ENCODE data around the gene DLX1. TPM values are rescaled to one million over a fixed set of nuclear protein-coding genes. Genes with fewer than 3 reads are reported as not detected.
"Not testable (repeated sequence)": the region's sequence is repeated elsewhere in the genome, so short reads cannot be mapped to it uniquely, and the experiment has no call there.

DLX1 gene
- under 1 TPM in 4 of 5 donors, not detected in 1; 0.16 to 0.34 (median 0.26) TPM for polyA plus RNA-seq (ENCODE audit: insufficient read depth in 1 of 5, insufficient read length in 5 of 5, low replicate concordance in 1 of 5)
- long read RNA-seq, donor 1 = 0 reads
- long read RNA-seq, donor 2 = 0 reads
- long read RNA-seq, donor 3 = 0 reads
- long read RNA-seq, donor 4 = 0 reads
- long read RNA-seq, donor 5 = 0 reads
- long read RNA-seq, donor 6 = 0 reads
- long read RNA-seq, donor 7 = 0 reads
- long read RNA-seq, donor 8 = 0 reads

DNA sequence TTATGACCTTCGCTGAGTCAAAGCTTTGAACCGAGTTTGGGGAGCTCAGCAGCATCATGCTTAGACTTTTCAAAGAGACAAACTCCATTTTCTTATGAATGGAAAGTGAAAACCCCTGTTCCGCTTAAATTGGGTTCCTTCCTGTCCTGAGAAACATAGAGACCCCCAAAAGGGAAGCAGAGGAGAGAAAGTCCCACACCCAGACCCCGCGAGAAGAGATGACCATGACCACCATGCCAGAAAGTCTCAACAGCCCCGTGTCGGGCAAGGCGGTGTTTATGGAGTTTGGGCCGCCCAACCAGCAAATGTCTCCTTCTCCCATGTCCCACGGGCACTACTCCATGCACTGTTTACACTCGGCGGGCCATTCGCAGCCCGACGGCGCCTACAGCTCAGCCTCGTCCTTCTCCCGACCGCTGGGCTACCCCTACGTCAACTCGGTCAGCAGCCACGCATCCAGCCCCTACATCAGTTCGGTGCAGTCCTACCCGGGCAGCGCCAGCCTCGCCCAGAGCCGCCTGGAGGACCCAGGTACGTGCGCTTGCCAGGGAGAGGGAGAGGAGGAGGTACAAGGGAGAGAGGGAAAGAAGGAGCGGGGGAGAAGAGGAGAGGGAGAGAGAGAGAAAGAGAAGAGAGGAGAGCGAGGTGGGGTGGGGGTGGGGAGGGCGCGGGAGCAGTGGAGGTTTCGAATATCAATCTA is at the start of gene DLX1:
Gene DLX1, plus strand, starts transcription at position 48 of the 700 bp plus-strand sequence. Its CDS starts 171 bp downstream, at position 219.
- no peak for DNase-seq

- DNase-seq = no peak
Observed at GRCh38 chr2:172038121-172038520, 47.2 kb upstream of the DLX1 start.

DNA sequence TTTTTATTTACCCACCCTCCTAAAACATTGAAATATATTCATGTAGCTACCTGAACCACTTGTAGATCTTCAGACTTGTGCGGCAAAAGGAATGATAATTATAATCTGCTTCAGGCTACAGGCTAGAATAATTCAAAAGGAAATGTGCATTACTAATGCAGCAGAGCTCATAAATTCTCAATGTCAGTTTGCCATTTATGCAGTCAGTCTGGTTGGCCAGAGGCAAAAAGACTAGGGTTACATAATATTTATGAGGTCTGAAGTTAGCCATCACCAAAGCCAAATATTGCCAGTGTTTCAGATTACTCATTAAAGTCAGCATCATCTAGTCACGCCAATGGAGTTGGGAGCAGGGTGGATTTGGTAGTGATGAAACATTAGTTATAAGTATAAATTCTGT is 46.7 kb upstream of the DLX1 start:
- no peak for DNase-seq

DNA sequence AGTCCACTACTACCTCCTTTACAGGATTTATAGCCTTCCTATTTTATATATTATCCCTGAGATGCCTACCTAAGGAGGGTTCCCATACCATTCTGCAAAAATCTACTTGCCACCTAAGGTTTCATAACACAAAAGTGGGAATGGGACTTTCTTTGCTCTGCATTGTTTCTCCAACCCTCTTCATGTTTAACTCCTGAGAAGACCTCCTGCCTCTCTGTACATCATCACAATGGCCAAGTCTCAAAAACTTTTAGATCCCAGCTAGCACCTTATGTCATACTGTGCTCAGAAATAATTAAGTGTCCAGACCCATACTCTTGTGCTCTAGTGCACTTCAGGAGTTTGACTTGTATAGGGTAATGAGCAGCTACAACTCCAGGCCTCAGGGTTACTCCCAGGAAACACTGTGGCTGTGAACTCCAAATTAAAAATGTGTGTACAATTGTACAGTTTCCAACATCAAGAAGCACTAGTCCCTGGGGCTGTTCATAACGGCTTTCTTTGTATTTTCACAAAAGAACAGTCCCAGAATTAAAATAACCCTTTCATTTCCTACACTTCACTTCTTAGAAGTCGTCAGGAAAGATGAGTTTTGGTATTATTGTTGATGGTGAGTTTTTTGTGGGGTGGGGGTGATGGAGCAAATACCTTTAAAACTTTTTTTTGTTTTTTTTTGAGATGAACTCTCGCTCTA is 46.1 kb upstream of the DLX1 start:
- DNase-seq = no peak

- DNase-seq = no peak
Observed at GRCh38 chr2:172040311-172040710, 45.0 kb upstream of the DLX1 start.

GRCh38 chr2:172046080-172046678 is 39.1 kb upstream of the DLX1 start:
- DNase-seq = no peak

GRCh38 chr2:172046866-172047565 is 38.3 kb upstream of the DLX1 start:
- no peak for DNase-seq

DNA sequence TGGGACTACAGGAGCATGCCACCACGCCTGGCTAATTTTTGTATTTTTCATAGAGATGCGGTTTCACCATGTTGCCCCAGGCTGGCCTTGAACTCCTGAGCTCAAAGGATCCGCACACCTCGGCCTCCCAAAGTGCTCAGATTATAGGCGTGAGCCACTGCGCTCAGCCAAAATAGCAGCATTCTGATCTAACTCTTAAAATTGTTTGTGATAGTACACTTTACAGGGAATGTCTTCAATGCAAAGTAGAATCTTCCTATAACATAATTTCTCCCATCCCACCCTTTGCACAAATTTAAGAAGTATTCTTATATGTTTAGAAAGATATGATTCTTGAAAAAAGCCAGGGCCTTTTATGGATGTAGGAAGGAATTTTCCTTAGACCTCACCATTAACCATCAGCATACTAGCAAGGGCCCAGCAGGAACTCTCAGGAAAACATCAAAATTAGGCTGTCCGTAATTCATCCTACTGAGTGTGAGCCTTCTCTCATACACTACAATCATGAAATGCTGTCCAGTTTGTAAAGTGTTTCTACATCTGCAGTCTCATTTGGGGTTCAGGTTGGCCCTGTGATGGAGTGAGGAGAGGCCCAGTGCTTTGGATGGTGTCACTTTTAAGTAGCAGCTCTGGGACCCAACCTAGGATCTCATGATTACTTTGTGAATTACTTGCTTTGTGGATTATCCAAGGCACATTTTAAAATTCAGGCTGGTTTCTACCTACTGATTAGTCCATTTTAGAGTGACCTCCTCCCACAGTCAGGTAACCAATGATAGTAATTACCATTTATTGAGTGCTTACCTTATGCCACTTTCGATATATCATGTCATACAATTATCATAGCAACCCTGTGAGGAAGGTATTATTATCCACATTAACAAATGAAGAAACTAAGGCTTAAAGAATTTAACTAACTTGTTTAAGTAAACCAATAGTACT is 37.5 kb upstream of the DLX1 start:
- no peak for DNase-seq

DNA sequence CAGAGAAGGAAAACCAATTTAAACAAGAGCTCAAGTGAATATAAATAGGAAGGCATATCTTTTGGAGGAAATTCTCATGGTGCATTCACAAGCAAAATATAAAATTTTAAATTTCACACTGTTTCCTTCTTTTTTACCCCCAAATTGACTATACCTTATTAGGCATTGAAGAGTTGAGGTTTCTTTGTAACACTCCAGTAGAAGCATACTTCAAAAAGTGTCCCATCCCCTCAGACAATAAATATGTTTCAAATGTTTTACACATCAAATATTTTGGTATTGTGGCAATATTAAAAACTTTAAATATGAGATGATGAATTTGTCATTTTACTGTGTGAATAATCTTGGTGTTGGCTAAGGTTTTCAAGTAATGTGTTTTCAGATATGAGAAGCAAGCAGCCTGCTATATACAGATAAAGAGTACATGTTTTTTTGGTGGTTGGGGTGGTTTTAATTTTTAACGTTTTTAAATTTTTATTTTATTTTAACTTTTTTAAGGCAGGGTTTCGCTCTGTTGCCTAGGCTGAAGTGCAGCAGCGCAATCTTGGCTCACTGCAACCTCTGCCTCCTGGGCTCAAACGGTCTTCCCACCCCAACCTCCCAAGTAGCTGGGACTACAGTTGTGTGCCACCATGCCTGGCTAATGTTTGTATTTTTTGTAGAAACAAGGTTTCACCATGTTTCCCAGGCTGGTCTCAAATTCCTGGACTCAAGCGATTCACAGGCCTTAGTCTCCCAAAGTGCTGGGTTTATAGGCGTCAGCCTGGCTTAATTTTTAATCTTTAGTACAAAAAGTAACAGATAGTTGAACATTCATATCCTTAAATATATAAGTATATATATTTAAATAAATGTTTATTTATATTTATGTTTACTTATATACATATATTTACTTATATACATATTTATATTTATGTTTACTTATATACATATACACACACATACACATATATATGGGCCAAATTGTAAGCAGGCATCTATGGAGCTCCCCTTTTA is 36.5 kb upstream of the DLX1 start:
- no peak for DNase-seq

- DNase-seq = no peak
Observed at GRCh38 chr2:172049567-172050120, 35.7 kb upstream of the DLX1 start.

GRCh38 chr2:172050479-172051125 is 34.7 kb upstream of the DLX1 start:
- DNase-seq = no peak

DNA sequence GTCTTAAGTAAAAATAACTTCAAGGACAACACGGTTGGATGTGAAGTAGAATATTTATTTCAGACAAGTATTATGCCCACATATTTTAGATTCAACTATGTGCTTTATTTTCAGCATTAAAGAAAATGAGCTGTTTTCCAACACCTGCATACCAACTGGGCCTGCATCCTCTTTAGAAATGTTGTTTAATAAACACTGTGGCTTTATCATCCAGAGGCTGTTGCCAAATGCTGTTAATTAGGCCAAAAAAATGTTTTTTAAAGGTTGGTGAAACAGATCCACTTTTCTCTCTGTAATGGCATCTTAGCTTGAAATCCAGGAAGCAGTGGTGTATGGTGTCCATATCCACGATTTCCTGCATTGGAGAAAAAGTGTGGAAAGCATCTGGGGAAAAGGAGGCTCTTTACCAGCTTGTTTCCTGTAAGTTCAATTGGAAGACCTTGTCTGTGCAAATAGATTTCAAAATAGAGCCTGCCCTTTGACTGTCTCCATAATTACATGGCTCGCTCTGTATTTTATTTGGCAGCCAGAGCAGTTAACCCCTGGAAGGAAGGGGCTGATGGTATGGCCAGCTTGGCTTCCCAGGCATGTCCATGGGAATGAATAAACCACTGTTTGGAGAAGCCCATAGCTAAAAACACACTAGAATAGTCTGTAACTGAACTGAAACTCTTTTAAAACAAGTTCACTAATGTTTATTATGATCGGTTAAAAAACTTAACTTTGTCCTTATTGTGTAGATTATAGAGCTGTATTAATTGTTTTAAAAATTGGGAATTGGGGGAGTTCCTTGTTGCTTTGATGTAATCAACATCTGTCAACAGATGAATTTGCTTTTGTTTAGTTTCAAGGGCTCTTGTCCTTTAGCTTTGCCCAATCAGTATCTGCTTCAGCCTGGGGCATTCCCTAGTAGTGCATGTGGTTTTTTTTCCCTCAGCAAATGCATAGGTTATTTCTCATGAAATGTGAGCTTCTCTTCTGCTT is 33.0 kb upstream of the DLX1 start:
- peak; percentile 17 to 22 for DNase-seq

DNA sequence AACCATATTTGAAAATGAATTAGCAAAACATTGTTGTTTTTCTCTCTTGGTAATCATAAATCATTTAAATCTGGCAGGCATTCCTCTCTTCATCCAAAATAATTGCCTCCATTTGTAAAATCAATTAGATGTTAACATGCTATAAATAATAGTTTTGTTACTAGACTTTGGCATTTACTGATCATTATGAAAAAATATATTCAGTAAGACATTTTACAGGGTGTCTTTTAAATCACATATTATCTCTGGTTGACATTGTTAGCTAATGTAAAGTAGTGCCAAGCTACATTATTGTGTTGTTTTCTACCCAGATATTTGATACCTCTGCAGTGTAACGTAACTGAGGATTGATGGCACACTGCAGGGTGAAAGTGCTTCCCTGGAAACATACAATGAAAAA is 31.8 kb upstream of the DLX1 start:
- no peak for DNase-seq

DNA sequence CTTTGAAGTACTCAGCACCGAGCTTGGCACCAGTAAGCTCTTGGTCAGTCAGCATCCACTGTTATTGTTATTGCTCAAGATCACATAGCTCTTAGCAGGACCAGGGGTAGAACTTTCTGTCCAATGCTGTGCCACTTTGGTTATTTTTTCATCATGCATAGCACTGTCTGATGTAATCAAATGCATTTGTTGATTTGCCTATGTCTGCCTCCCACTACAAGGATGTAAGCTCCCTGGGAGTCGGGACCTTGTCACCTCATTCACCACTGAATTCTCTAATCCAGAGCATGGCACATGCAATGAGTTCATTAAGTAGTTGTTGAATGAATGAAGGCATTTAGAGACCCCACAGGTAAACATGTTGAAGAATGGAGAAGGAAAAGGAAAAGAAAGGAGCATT is 29.0 kb upstream of the DLX1 start:
- no peak for DNase-seq

DNA sequence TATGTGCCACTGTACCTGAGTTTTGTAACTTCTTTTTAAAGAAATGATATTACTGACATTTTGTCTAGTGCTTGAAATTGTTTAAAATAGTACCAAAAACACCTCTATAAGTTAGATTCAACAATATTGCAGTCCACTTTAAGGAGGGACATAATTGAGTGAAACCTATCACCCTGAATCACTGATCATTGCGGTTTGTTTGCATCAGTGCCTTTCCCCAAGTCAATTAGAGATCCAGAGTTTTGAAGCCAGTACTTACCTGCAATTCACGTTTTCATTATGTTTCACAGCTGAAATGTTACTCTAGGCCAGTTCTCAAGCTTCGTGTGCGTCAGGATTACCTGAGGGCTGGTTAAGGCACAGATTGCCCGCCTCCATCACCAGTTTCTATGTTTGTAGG is 26.6 kb upstream of the DLX1 start:
- DNase-seq = no peak

DNA sequence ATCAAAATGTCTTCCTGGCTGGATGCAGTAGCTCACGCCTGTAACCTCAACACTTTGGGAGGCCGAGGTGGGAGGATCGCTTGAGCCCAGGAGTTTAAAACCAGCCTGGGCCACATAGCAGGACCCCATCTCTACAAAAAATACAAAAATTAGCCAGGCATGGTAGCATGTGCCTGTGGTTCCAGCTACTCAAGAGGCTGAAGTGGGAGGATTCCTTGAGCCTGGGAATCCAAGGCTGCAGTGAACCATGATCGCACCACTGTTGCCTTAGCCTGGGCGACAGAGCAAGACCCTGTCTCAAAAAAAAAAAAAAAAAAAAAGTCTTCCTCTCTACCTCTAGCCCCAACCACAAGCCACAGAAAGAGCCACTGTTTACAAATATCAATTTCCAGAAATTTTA is 25.2 kb upstream of the DLX1 start:
- DNase-seq = not testable (repeated sequence)

DNA sequence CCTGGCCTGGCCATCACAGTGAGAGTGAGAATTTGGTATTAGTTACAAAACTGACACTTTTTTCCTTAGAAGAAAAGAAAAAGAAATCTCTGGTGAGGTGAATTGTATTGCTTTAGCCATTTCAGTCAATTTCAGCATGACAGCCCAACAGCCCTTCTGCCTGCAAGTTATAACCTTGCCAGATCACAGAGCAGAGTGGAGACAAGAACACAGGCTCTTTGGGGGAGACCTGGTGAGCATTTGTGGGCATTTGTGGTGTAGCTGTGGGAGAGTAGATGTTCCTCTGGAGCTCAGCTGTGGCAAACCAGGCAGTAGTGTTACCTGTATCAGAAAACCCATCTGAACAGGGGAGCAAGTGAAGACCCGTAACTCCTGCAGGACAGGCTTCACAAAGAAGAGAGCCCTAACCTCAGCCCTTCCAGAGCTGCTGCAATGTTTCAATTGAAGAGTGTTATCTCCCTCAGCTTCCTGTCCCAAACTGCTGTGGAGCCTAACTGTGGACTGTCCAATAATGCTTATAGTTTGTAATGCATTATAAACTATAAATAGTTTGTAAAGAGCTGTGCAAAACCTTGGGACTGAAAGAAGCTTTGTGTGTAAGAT is 22.8 kb upstream of the DLX1 start:
- DNase-seq = no peak

Data from right lung (tissue), 10 donors.